ENCODE data around the gene DDX18. TPM values are rescaled to one million over a fixed set of nuclear protein-coding genes. Genes with fewer than 3 reads are reported as not detected.

DDX18 gene
- total and polyA plus RNA-seq, 2 donors (not counting 3 experiments of a cell fraction or from before 2014, with no cell fraction given) = 15.8 to 50.4 TPM

DNA sequence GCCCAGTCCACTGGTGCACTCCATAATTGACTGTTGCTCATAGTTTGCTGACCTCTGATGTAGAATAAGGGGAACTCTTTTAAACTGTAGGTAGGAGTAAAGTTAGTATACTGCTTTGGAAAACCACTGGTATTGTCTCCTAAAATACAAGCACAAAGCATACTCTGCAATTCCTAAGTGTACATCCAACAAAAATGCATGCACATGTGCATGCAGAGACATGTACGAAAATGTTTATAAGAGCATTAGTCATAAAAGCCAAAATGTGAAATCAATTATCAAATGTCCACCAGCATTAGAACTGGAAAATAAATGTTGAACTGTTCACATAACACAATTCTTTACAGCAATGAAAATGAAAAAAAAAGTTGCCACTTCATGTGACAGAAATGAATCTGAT, 39.8 kb upstream of the DDX18 start:
- dilution Hi-C loops (cut with MboI; ENCODE audit: extremely low pct_ligation_motif_present, low sequenced_read_pairs) = no loop called here
- FAIRE-seq = no peak

GRCh38 chr2:117775703-117776219, 38.7 kb upstream of the DDX18 start:
- TF ChIP-seq FOS (IDR thresholded peaks at IDR 0.05; ENCODE audit: borderline replicate concordance, insufficient read depth, low read length) (no peak), POLR2AphosphoS5 (IDR thresholded peaks at IDR 0.05; ENCODE audit: insufficient read depth, low read depth, low read length) (no peak), GATA2 (IDR thresholded peaks at IDR 0.05; ENCODE audit: insufficient read depth, insufficient read length, low read depth, low read length) (no peak), EZH2 (IDR thresholded peaks at IDR 0.05; ENCODE audit: borderline replicate concordance, low read depth, low read length, severe bottlenecking) (no peak), MYC (IDR thresholded peaks at IDR 0.05; ENCODE audit: low read depth, low read length) (no peak), MAX (IDR thresholded peaks at IDR 0.05; ENCODE audit: insufficient read depth, insufficient read length) (no peak), POLR2A (IDR thresholded peaks at IDR 0.05; ENCODE audit: low read depth, low read length) (no peak), JUN (IDR thresholded peaks at IDR 0.05; ENCODE audit: borderline replicate concordance, insufficient read depth, insufficient read length, low read depth) (no peak)
- TF ChIP-seq, protein P1, sequence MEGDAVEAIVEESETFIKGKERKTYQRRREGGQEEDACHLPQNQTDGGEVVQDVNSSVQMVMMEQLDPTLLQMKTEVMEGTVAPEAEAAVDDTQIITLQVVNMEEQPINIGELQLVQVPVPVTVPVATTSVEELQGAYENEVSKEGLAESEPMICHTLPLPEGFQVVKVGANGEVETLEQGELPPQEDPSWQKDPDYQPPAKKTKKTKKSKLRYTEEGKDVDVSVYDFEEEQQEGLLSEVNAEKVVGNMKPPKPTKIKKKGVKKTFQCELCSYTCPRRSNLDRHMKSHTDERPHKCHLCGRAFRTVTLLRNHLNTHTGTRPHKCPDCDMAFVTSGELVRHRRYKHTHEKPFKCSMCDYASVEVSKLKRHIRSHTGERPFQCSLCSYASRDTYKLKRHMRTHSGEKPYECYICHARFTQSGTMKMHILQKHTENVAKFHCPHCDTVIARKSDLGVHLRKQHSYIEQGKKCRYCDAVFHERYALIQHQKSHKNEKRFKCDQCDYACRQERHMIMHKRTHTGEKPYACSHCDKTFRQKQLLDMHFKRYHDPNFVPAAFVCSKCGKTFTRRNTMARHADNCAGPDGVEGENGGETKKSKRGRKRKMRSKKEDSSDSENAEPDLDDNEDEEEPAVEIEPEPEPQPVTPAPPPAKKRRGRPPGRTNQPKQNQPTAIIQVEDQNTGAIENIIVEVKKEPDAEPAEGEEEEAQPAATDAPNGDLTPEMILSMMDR (IDR thresholded peaks at IDR 0.05; ENCODE audit: extremely low read depth in 1 of 2, insufficient read depth in 1 of 2, low read depth in 1 of 2, low read length in 2 of 2) = no peak
- intact Hi-C loops (cut with micrococcal nuclease) = no loop called here

More for the DNA sequence above, 39.8 kb upstream of the DDX18 start:
- Histone ChIP-seq H3K9me3 (replicated peaks; ENCODE audit: control insufficient read depth, insufficient read depth, low read length) (no peaks in the 10 kb centered on the region), H3K4me1 (ENCODE audit: control insufficient read depth, extremely low read depth, insufficient read depth, low read length) (no peaks in the 10 kb centered on the region), H3K9ac (replicated peaks; ENCODE audit: extremely low read depth, insufficient read depth, low read length) (no peak overlapping the region), H3K36me3 (ENCODE audit: control insufficient read depth in 2 of 2, extremely low read depth in 1 of 2, insufficient read depth in 2 of 2, low read length in 2 of 2) (no peaks in the 10 kb centered on the region), H3K4me2 (ENCODE audit: insufficient read depth, low read length) (no peak overlapping the region), H4K20me1 (replicated peaks; ENCODE audit: control insufficient read depth, extremely low read depth, insufficient read depth, low read length) (no peaks in the 10 kb centered on the region), H2AFZ (ENCODE audit: low read depth, low read length) (no peak overlapping the region), H3K79me2 (ENCODE audit: control insufficient read depth, insufficient read depth, low read length) (no peaks in the 10 kb centered on the region), H3K27ac (ENCODE audit: insufficient read depth, low read depth, low read length) (no peak overlapping the region), H3K9me1 (replicated peaks; ENCODE audit: control insufficient read depth, extremely low read depth, insufficient read depth, low read length) (no peaks in the 10 kb centered on the region), H3K27me3 (ENCODE audit: control insufficient read depth in 2 of 2, insufficient read depth in 2 of 2, low read length in 2 of 2) (no peaks in the 10 kb centered on the region), H3K4me3 (replicated peaks in 1 of 3; ENCODE audit: insufficient read depth in 1 of 3, low read depth in 1 of 3, low read length in 3 of 3) (no peak overlapping the region)
- BruUV-seq (replicated peaks) = no TSS peak
- ChIA-PET POLR2A (no interaction called here), CTCF (no interaction called here)
- no peak for TF ChIP-seq MAX (IDR thresholded peaks at IDR 0.05; ENCODE audit: insufficient read depth, insufficient read length)
- intact Hi-C loops (cut with micrococcal nuclease) = no loop called here
- no peak for DNase-seq (ENCODE audit: low read depth, low spot score)

More at GRCh38 chr2:117775703-117776219, 38.7 kb upstream of the DDX18 start:
- no peaks in the 10 kb centered on the region for H4K20me1 ChIP-seq (replicated peaks; ENCODE audit: control insufficient read depth, extremely low read depth, insufficient read depth, low read length)
- no peaks in the 10 kb centered on the region for H3K9me1 ChIP-seq (replicated peaks; ENCODE audit: control insufficient read depth, extremely low read depth, insufficient read depth, low read length)
- DNase-seq (ENCODE audit: low read depth, low spot score) (no peak), FAIRE-seq (no peak)
- no peaks in the 10 kb centered on the region for H3K9me3 ChIP-seq (replicated peaks; ENCODE audit: control insufficient read depth, insufficient read depth, low read length)
- no peaks in the 10 kb centered on the region for H3K4me1 ChIP-seq (ENCODE audit: control insufficient read depth, extremely low read depth, insufficient read depth, low read length)
- POLR2A ChIA-PET = no interaction called here
- no peak overlapping the region for H3K9ac ChIP-seq (replicated peaks; ENCODE audit: extremely low read depth, insufficient read depth, low read length)
- dilution Hi-C loops (cut with MboI; ENCODE audit: extremely low pct_ligation_motif_present, low sequenced_read_pairs) = no loop called here
- CTCF ChIA-PET = interaction anchor here (1.0 kb wide), 1 partner anchor 10 kb away, joined by 5 read pairs; no protein-coding TSS in a partner anchor
- H3K4me2 ChIP-seq (ENCODE audit: insufficient read depth, low read length) = no peak overlapping the region
- no TSS peak for BruUV-seq (replicated peaks)
- H3K36me3 ChIP-seq (ENCODE audit: control insufficient read depth in 2 of 2, extremely low read depth in 1 of 2, insufficient read depth in 2 of 2, low read length in 2 of 2) = no peaks in the 10 kb centered on the region
- no peaks in the 10 kb centered on the region for H3K27me3 ChIP-seq (ENCODE audit: control insufficient read depth in 2 of 2, insufficient read depth in 2 of 2, low read length in 2 of 2)
- H3K79me2 ChIP-seq (ENCODE audit: control insufficient read depth, insufficient read depth, low read length) = no peaks in the 10 kb centered on the region
- H2AFZ ChIP-seq (ENCODE audit: low read depth, low read length) = no peak overlapping the region
- no peak overlapping the region for H3K4me3 ChIP-seq (replicated peaks in 1 of 3; ENCODE audit: insufficient read depth in 1 of 3, low read depth in 1 of 3, low read length in 3 of 3)
- H3K27ac ChIP-seq (ENCODE audit: insufficient read depth, low read depth, low read length) = no peak overlapping the region
